Vagina (tissue), 2 donors: ENCODE results near the gene PASK. TPM values are rescaled to one million over a fixed set of nuclear protein-coding genes. Genes with fewer than 3 reads are reported as not detected.
"Not testable (repeated sequence)": the region's sequence is repeated elsewhere in the genome, so short reads cannot be mapped to it uniquely, and the experiment has no call there.

Experiments
- DNase-seq, 2 donors: peaks; one replicate each; pipeline ENCODE4 v3.0.0-alpha.2; 2017; ENCODE audit errors: extremely low spot score in 2 of 2
- H3K27ac ChIP-seq: fragments of 200-600 bp; sonication (generic); one replicate; pipeline ENCODE4 v1.5.1; 2019
- H3K27me3 ChIP-seq: fragments of 200-600 bp; sonication (generic); one replicate; pipeline ENCODE4 v1.5.1; 2019
- H3K36me3 ChIP-seq, 2 donors: fragments of 200-600 bp; sonication (generic); one replicate each; pipeline ENCODE4 v1.5.1; 2017 to 2019
- H3K4me1 ChIP-seq: fragments of 200-600 bp; sonication (generic); one replicate; pipeline ENCODE4 v1.5.1; 2019
- H3K4me3 ChIP-seq, 2 donors: fragments of 200-600 bp; sonication (generic); 1 replicate in 1 of 2; 2 replicates in 1 of 2; pipeline ENCODE4 v1.5.1; 2016 to 2019
- H3K9me3 ChIP-seq: fragments of 200-600 bp; sonication (generic); one replicate; pipeline ENCODE4 v1.5.1; 2019
- CTCF ChIP-seq, 3 experiments: fragments of 450-650 bp in 2 of 3; fragments of 200-600 bp in 1 of 3; sonication (generic) in 1 of 3; IDR thresholded peaks; one replicate each; pipeline ENCODE4 v1.5.1; 2017 to 2019; ENCODE audit warnings: antibody characterized with exemption in 3 of 3, mild to moderate bottlenecking in 2 of 3, moderate library complexity in 2 of 3
- POLR2A ChIP-seq, 2 donors: fragments of 450-650 bp; IDR thresholded peaks; one replicate each; pipeline ENCODE4 v1.6.1; 2017; ENCODE audit warnings: antibody characterized with exemption in 2 of 2, mild to moderate bottlenecking in 2 of 2, moderate library complexity in 2 of 2
- POLR2AphosphoS5 ChIP-seq, 2 donors: sonication (generic); formaldehyde crosslinking; IDR thresholded peaks; one replicate each; pipeline ENCODE4 v1.9.0; 2017; ENCODE audit warnings: antibody characterized with exemption in 2 of 2, mild to moderate bottlenecking in 2 of 2, low read depth in 1 of 2; ENCODE audit not compliant: insufficient read depth in 1 of 2
- intact Hi-C: fragments of 100-400 bp; cut with DNase I; formaldehyde crosslinking; loops from one replicate; pipeline ENCODE4 v1.15.1; 2023
- total RNA-seq: library from RNA; depleted of rRNA; stranded (reverse); fragments of >200 nt; gene quantifications from one replicate; pipeline ENCODE4 v1.2.3, GENCODE V29; 2016

PASK gene
- total RNA-seq, 1 donor from 2014 or later: 6.4 TPM

DNA sequence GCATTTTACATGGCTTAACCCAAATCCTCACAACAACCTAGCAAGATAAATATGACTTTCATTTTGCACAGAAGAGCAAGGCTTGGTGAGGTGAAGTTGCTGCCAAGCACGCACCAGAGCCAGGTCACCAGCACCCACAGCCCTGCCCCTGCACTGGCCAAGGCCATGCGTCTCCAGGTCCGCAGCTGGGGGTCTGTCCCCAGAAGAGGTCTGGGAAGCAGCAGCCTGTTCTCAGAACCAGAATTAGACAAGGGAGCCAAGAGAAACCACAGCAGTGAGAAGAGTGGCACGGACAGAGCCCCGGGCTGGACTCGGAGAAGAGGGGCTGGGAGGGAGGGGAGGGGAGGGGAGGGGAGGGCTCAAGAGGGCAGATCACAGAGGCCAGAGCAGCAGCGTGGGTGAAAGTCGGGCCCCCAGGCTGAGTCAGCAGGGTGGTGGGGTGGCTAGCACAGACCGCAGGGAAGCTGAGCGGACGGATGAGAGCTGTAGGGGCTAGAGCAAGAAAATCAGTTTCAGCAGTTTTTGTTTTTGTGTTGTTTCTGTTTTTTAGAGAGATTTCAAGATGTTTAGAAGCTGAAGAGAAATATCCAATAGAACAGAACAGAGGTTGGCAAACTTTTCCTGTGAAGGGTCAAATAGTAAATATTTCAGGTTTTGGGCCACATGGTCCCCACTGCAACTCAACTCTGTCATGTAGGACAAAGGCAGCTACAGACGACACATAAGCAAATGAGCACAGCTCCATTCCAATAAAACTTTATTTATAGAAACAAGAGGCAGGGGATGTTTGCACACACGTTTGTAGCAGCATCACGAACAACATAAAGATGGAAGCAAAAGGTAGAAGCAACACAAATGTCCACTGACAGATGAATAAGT lies 39.8 kb downstream of the PASK start:
- Histone ChIP-seq H3K36me3 (no peaks in the 10 kb centered on the region), H3K4me3 (no peak overlapping the region), H3K27ac (no peak overlapping the region), H3K4me1 (no peaks in the 10 kb centered on the region), H3K27me3 (no peaks in the 10 kb centered on the region), H3K9me3 (no peaks in the 10 kb centered on the region)
- no peak for DNase-seq
- intact Hi-C loops: loop anchor here (10.0 kb wide), 1 partner anchor 105 kb away; no protein-coding TSS in a partner anchor
- TF ChIP-seq POLR2A (IDR thresholded peaks at IDR 0.05) (no peak), POLR2AphosphoS5 (IDR thresholded peaks at IDR 0.05; ENCODE audit: insufficient read depth in 1 of 2, low read depth in 1 of 2) (no peak), CTCF (IDR thresholded peaks at IDR 0.05) (no peak)

GRCh38 chr2:241108271-241109209 lies 40.7 kb downstream of the PASK start:
- Histone ChIP-seq H3K27me3 (no peaks in the 10 kb centered on the region), H3K4me1 (peaks cover 2% of the 10 kb centered on the region), H3K36me3 (no peaks in the 10 kb centered on the region), H3K4me3 (no peak overlapping the region), H3K9me3 (no peaks in the 10 kb centered on the region), H3K27ac (no peak overlapping the region)
- intact Hi-C loops: loop anchor here (10.0 kb wide), 1 partner anchor 106 kb away; no protein-coding TSS in a partner anchor
- TF ChIP-seq POLR2AphosphoS5 (IDR thresholded peaks at IDR 0.05; ENCODE audit: insufficient read depth in 1 of 2, low read depth in 1 of 2) (no peak), POLR2A (IDR thresholded peaks at IDR 0.05) (no peak), CTCF (IDR thresholded peaks at IDR 0.05) (no peak)
- no peak for DNase-seq

- H3K36me3 ChIP-seq: no peaks in the 10 kb centered on the region
- intact Hi-C loops: loop anchor here (10.0 kb wide), 1 partner anchor 108 kb away; no protein-coding TSS in a partner anchor
- DNase-seq: no peak
- H3K4me1 ChIP-seq: peaks cover 11% of the 10 kb centered on the region
- TF ChIP-seq POLR2AphosphoS5 (IDR thresholded peaks at IDR 0.05; ENCODE audit: insufficient read depth in 1 of 2, low read depth in 1 of 2): no peak
- H3K4me3 ChIP-seq: no peak overlapping the region
- no peaks in the 10 kb centered on the region for H3K27me3 ChIP-seq
- no peaks in the 10 kb centered on the region for H3K9me3 ChIP-seq
- no peak overlapping the region for H3K27ac ChIP-seq
Measured at GRCh38 chr2:241107031-241107783, 42.1 kb downstream of the PASK start.

GRCh38 chr2:241105641-241106040 lies 43.6 kb downstream of the PASK start:
- Histone ChIP-seq H3K4me3 (no peak overlapping the region), H3K9me3 (no peaks in the 10 kb centered on the region), H3K27ac (no peak overlapping the region), H3K36me3 (no peaks in the 10 kb centered on the region), H3K27me3 (no peaks in the 10 kb centered on the region), H3K4me1 (peaks cover 21% of the 10 kb centered on the region)
- no peak for TF ChIP-seq CTCF (IDR thresholded peaks at IDR 0.05)
- no peak for TF ChIP-seq POLR2A (IDR thresholded peaks at IDR 0.05)
- TF ChIP-seq POLR2AphosphoS5 (IDR thresholded peaks at IDR 0.05; ENCODE audit: insufficient read depth in 1 of 2, low read depth in 1 of 2): no peak
- peak in 1 of 2 donors; percentile 52 for DNase-seq
- intact Hi-C loops: loop anchor here (10.0 kb wide), 1 partner anchor 109 kb away; no protein-coding TSS in a partner anchor

- not testable (repeated sequence) for H3K4me3 ChIP-seq, H3K27me3 ChIP-seq, H3K36me3 ChIP-seq, H3K27ac ChIP-seq, H3K9me3 ChIP-seq, DNase-seq
- intact Hi-C loops: loop anchor here (10.0 kb wide), 1 partner anchor 110 kb away; no protein-coding TSS in a partner anchor
- H3K4me1 ChIP-seq: peaks cover 31% of the 10 kb centered on the region
Measured at GRCh38 chr2:241104611-241105010, 44.7 kb downstream of the PASK start.
